C4-2B (cell line): ENCODE measurements around the gene FHOD3.

ENCODE experiments used
- CTCF ChIP-seq: fragments of 450-650 bp; conservative IDR thresholded peaks from 2 replicates; pipeline ENCODE4 v1.5.1; 2017; ENCODE audit warnings: mild to moderate bottlenecking
- ZFX ChIP-seq: fragments of 450-650 bp; IDR thresholded peaks from 2 replicates; pipeline ENCODE4 v1.6.1; 2017

GRCh38 chr18:36593001-36593400, 295.5 kb downstream of the FHOD3 start:
- TF ChIP-seq CTCF (no peak), ZFX (no peak)
